HEK293 (cell line): Measurements from ENCODE around the gene RNF227.

Source experiments
- CTCF ChIA-PET: fragments of 350-600 bp; formaldehyde crosslinking; extraction: SDS; loops from one replicate; lab custom pipeline; 2021; ENCODE audit warnings: antibody characterized with exemption; lab: Yijun Ruan, JAX
- POLR2A ChIA-PET: fragments of 300-600 bp; formaldehyde crosslinking; extraction: SDS; loops from one replicate; lab custom pipeline; 2020; ENCODE audit warnings: antibody characterized with exemption, inconsistent platforms; lab: Yijun Ruan, JAX
- H3K27ac ChIP-seq: fragments of 200-500 bp; sonication (Bioruptor generic); 2 replicates; pipeline ENCODE4 v1.5.1; 2014; ENCODE audit warnings: low read depth, low read length, control low read depth, inconsistent platforms; ENCODE audit errors: extremely low read depth
- H3K36me3 ChIP-seq, 2 experiments: fragments of 200-500 bp in 1 of 2; sonication (Bioruptor generic) in 1 of 2; 1 replicate in 1 of 2; 2 replicates in 1 of 2; pipeline ENCODE4 v1.5.1; 2014 to 2017; ENCODE audit warnings: inconsistent platforms in 2 of 2, low read length in 2 of 2; ENCODE audit not compliant: control insufficient read depth in 2 of 2, insufficient read depth in 1 of 2
- H3K4me1 ChIP-seq: fragments of 200-500 bp; sonication (Bioruptor generic); 2 replicates; pipeline ENCODE4 v1.5.1; 2014; ENCODE audit warnings: mild to moderate bottlenecking, low read length, inconsistent platforms; ENCODE audit not compliant: control insufficient read depth, insufficient read depth
- H3K4me3 ChIP-seq: 2 replicates; pipeline ENCODE4 v1.5.1; 2011; ENCODE audit warnings: low read depth, mild to moderate bottlenecking, control low read depth, low read length, moderate library complexity
- H3K9me3 ChIP-seq: fragments of 200-500 bp; sonication (Bioruptor generic); 2 replicates; pipeline ENCODE4 v1.5.1; 2014; ENCODE audit warnings: low read depth, low read length, inconsistent platforms; ENCODE audit not compliant: control insufficient read depth, insufficient read depth
- GLIS2 ChIP-seq: fragments of 450-650 bp; formaldehyde crosslinking; IDR thresholded peaks from 2 replicates; pipeline ENCODE4 v1.5.1; 2016; ENCODE audit warnings: missing biosample characterization, missing genetic modification characterization
- HOXD13 ChIP-seq: sonication (generic); formaldehyde crosslinking; IDR thresholded peaks from 2 replicates; pipeline ENCODE4 v1.8.0; 2022; ENCODE audit warnings: missing genetic modification reagents, borderline replicate concordance
- IKZF3 ChIP-seq: fragments of 450-650 bp; IDR thresholded peaks from 2 replicates; pipeline ENCODE4 v1.5.0; 2018; ENCODE audit warnings: missing biosample characterization, mild to moderate bottlenecking, missing genetic modification characterization, moderate library complexity
- KLF1 ChIP-seq: fragments of 450-650 bp; formaldehyde crosslinking; IDR thresholded peaks from 2 replicates; pipeline ENCODE4 v1.5.1; 2016; ENCODE audit warnings: missing biosample characterization, missing genetic modification characterization
- OVOL3 ChIP-seq: fragments of 450-650 bp; formaldehyde crosslinking; IDR thresholded peaks from 2 replicates; pipeline ENCODE4 v1.5.1; 2016; ENCODE audit warnings: missing biosample characterization, missing genetic modification characterization
- PRDM1 ChIP-seq: fragments of 450-650 bp; formaldehyde crosslinking; IDR thresholded peaks from 2 replicates; pipeline ENCODE4; 2016; ENCODE audit warnings: missing biosample characterization, missing genetic modification characterization
- REPIN1 ChIP-seq: fragments of 450-650 bp; formaldehyde crosslinking; IDR thresholded peaks from 2 replicates; pipeline ENCODE4 v1.5.1; 2017; ENCODE audit warnings: missing biosample characterization, missing genetic modification characterization, low read depth
- SP3 ChIP-seq: fragments of 450-650 bp; formaldehyde crosslinking; IDR thresholded peaks from 2 replicates; pipeline ENCODE4 v1.5.1; 2016; ENCODE audit warnings: missing biosample characterization, missing genetic modification characterization
- ZBTB17 ChIP-seq: fragments of 450-650 bp; formaldehyde crosslinking; IDR thresholded peaks from 2 replicates; pipeline ENCODE4 v1.5.1; 2016; ENCODE audit warnings: missing biosample characterization, missing genetic modification characterization
- ZBTB48 ChIP-seq: fragments of 450-650 bp; formaldehyde crosslinking; IDR thresholded peaks from 2 replicates; pipeline ENCODE4 v1.5.1; 2016; ENCODE audit warnings: missing biosample characterization, missing genetic modification characterization
- ZEB2 ChIP-seq: fragments of 450-650 bp; formaldehyde crosslinking; IDR thresholded peaks from 2 replicates; pipeline ENCODE4 v1.5.1; 2016; ENCODE audit warnings: missing biosample characterization, missing genetic modification characterization
- ZFHX2 ChIP-seq: fragments of 450-650 bp; formaldehyde crosslinking; conservative IDR thresholded peaks from 2 replicates; pipeline ENCODE4 v1.5.1; 2016; ENCODE audit warnings: missing biosample characterization, missing genetic modification characterization
- ZNF133 ChIP-seq: fragments of 450-650 bp; formaldehyde crosslinking; IDR thresholded peaks from 2 replicates; pipeline ENCODE4 v1.5.1; 2016; ENCODE audit warnings: missing biosample characterization, missing genetic modification characterization
- ZNF16 ChIP-seq: fragments of 450-650 bp; formaldehyde crosslinking; IDR thresholded peaks from 2 replicates; pipeline ENCODE4 v1.5.1; 2016; ENCODE audit warnings: low read depth, missing biosample characterization, missing genetic modification characterization
- ZNF2 ChIP-seq: fragments of 450-650 bp; formaldehyde crosslinking; IDR thresholded peaks from 2 replicates; pipeline ENCODE4 v1.5.1; 2016; ENCODE audit warnings: missing biosample characterization, missing genetic modification characterization
- ZNF239 ChIP-seq: fragments of 450-650 bp; formaldehyde crosslinking; IDR thresholded peaks from 2 replicates; pipeline ENCODE4 v1.5.1; 2016; ENCODE audit warnings: missing biosample characterization, missing genetic modification characterization
- ZNF37A ChIP-seq: fragments of 450-650 bp; IDR thresholded peaks from 2 replicates; pipeline ENCODE4 v1.5.1; 2018; ENCODE audit warnings: missing biosample characterization, missing genetic modification characterization
- ZNF404 ChIP-seq: fragments of 450-650 bp; formaldehyde crosslinking; IDR thresholded peaks from 2 replicates; pipeline ENCODE4 v1.5.1; 2017; ENCODE audit warnings: missing biosample characterization, missing genetic modification characterization
- ZNF549 ChIP-seq: fragments of 450-650 bp; IDR thresholded peaks from 2 replicates; pipeline ENCODE4 v1.5.1; 2018; ENCODE audit warnings: missing biosample characterization, missing genetic modification characterization, mild to moderate bottlenecking, inconsistent platforms, moderate library complexity
- ZNF596 ChIP-seq: fragments of 450-650 bp; IDR thresholded peaks from 2 replicates; pipeline ENCODE4 v1.5.0; 2018; ENCODE audit warnings: missing biosample characterization, mild to moderate bottlenecking, missing genetic modification characterization, moderate library complexity
- ZNF664 ChIP-seq: fragments of 450-650 bp; formaldehyde crosslinking; IDR thresholded peaks from 2 replicates; pipeline ENCODE4 v1.5.1; 2016; ENCODE audit warnings: missing biosample characterization, missing genetic modification characterization
- ZNF785 ChIP-seq: fragments of 450-650 bp; formaldehyde crosslinking; IDR thresholded peaks from 2 replicates; pipeline ENCODE4 v1.5.1; 2016; ENCODE audit warnings: missing biosample characterization, missing genetic modification characterization
- ZNF837 ChIP-seq: fragments of 450-650 bp; formaldehyde crosslinking; IDR thresholded peaks from 2 replicates; pipeline ENCODE4 v1.5.1; 2016; ENCODE audit warnings: missing biosample characterization, missing genetic modification characterization
- TF ChIP-seq, protein P1 (sequence below): fragments of 450-650 bp; formaldehyde crosslinking; IDR thresholded peaks from 2 replicates; pipeline ENCODE4 v1.5.1; 2016; ENCODE audit warnings: missing biosample characterization, missing genetic modification characterization
- TF ChIP-seq, protein P2 (sequence below): fragments of 450-650 bp; formaldehyde crosslinking; IDR thresholded peaks from 2 replicates; pipeline ENCODE4 v1.5.0; 2017; ENCODE audit warnings: missing biosample characterization, missing genetic modification characterization, borderline replicate concordance
- TF ChIP-seq, protein P3 (sequence below): fragments of 450-650 bp; formaldehyde crosslinking; IDR thresholded peaks from 2 replicates; pipeline ENCODE4 v1.5.1; 2017; ENCODE audit warnings: missing biosample characterization, missing genetic modification characterization
- TF ChIP-seq, protein P4 (sequence below): fragments of 450-650 bp; formaldehyde crosslinking; IDR thresholded peaks from 2 replicates; pipeline ENCODE4 v1.5.1; 2017; ENCODE audit warnings: missing biosample characterization, missing genetic modification characterization
- TF ChIP-seq, protein P5 (sequence below): fragments of 450-650 bp; formaldehyde crosslinking; IDR thresholded peaks from 2 replicates; pipeline ENCODE4 v1.5.1; 2016; ENCODE audit warnings: missing biosample characterization, missing genetic modification characterization, borderline replicate concordance

Gene RNF227

DNA sequence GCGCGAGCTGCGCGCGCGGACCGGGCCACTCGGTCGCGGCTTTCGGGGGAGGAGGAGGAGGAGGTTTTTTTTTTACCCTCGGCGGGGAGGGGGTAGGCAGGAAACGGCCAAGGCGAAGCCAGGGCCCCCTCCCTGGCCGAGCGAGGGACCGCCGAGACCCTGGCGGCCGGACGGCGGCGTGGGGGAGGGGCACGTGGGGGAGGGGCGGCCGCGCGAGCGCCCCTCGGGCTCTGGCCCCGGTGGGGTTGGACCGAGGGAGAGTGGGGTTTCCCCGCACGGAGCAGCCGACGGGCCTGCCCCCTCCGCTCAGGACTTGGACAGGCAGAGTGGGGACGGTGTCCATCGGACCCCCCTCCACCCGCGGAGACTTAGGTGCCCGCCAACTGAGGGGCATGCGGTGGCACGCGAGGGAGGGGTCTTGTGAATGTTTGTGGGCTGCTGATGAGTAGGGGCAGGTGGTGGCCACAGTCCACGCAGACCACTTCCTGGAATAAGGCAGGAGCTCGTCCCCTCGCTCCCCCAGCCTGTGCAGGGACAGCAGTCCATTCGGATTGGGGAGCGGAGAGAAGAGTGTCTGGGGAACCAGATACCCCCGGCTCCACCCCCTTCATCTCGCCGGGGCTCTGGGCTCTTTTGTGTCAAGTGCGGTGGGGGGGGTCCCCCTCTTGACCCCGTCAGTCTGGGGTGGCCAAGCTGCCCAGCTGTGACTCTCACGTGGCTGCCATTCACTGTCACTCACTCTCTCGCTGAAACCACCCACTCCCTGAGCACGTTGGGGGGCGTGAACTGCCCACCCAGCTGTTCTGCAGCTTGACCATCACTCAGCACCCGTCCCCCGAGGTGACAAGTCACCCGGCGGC is 30.5 kb downstream of the RNF227 start (continued):
- TF ChIP-seq KLF1 (tag by site-specific recombination) (peak; percentile 55), REPIN1 (tag by site-specific recombination) (peak; percentile 80; the same call in 1 of the 2 replicates), SP3 (tag by site-specific recombination) (peak; percentile 69)
- TF ChIP-seq, protein P1, sequence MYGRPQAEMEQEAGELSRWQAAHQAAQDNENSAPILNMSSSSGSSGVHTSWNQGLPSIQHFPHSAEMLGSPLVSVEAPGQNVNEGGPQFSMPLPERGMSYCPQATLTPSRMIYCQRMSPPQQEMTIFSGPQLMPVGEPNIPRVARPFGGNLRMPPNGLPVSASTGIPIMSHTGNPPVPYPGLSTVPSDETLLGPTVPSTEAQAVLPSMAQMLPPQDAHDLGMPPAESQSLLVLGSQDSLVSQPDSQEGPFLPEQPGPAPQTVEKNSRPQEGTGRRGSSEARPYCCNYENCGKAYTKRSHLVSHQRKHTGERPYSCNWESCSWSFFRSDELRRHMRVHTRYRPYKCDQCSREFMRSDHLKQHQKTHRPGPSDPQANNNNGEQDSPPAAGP = 0 out of 2 replicates have a peak, but pooled peaks have one; percentile 61

DNA sequence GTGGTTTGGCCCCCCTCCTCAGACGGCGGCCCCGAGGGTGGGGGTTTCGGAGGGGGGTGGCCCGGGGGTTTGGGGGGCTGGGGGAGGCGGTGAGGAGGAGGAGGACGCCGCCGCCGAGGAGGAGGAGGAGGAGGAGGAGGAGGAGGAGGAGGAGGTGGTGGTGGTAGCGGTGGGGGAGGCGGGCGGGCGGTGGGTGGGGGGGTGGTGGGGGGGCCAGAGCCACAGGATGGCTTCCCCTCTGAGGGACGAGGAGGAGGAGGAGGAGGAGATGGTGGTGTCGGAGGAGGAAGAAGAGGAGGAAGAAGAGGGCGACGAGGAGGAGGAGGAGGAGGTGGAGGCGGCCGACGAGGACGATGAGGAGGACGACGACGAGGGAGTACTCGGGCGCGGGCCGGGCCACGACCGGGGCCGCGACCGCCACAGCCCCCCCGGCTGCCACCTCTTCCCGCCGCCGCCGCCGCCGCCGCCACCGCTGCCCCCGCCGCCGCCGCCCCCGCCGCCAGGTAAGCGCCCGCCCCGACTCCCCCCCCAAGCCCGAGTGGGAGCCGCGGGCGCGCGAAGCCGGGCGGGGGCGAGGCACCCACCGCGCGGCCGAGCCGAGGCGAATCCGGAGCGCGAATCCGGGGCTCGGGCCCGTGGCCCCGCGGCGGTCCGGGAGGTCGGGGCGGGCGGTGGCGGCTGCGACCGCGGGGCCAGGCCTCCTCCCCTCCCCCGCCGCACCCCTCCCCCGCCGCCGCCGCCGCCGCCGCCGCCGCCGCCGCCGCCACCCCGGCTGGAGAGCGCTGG is 31.3 kb downstream of the RNF227 start:
- CTCF ChIA-PET = interaction anchor here (1.2 kb wide), 1 partner anchor 174 kb away, joined by 3 read pairs; no protein-coding TSS in a partner anchor
- POLR2A ChIA-PET = interaction anchor here (1.8 kb wide), 1 partner anchor 14 kb away, joined by 6 read pairs; no protein-coding TSS in a partner anchor
- Histone ChIP-seq H3K9me3 (no peaks in the 10 kb centered on the region), H3K4me3 (peak overlapping the region; percentile 55), H3K36me3 (peaks cover 14 to 36% of the 10 kb centered on the region in 2 experiments), H3K4me1 (peaks cover 30% of the 10 kb centered on the region), H3K27ac (peak overlapping the region; percentile 94)
- TF ChIP-seq ZBTB48 (tag by site-specific recombination) (no peak), ZNF837 (tag by site-specific recombination) (no peak), ZEB2 (tag by site-specific recombination) (no peak), OVOL3 (tag by site-specific recombination) (no peak), ZNF664 (tag by site-specific recombination) (no peak), ZNF37A (no peak), IKZF3 (tag by site-specific recombination) (no peak), REPIN1 (tag by site-specific recombination) (no peak), ZNF404 (tag by site-specific recombination) (no peak), ZNF133 (no peak), ZFHX2 (tag by site-specific recombination) (peak; percentile 88), ZNF596 (tag by site-specific recombination) (no peak), ZNF16 (tag by site-specific recombination) (no peak), GLIS2 (tag by site-specific recombination) (peak; percentile 11; the same call in 1 of the 2 replicates), ZNF785 (no peak), ZNF2 (tag by site-specific recombination) (no peak), ZBTB17 (tag by site-specific recombination) (no peak), HOXD13 (CRISPR knock-in tag) (no peak), KLF1 (tag by site-specific recombination) (no peak), PRDM1 (tag by site-specific recombination) (no peak), ZNF239 (tag by site-specific recombination) (no peak), ZNF549 (tag by site-specific recombination) (no peak)
- TF ChIP-seq, protein P2, sequence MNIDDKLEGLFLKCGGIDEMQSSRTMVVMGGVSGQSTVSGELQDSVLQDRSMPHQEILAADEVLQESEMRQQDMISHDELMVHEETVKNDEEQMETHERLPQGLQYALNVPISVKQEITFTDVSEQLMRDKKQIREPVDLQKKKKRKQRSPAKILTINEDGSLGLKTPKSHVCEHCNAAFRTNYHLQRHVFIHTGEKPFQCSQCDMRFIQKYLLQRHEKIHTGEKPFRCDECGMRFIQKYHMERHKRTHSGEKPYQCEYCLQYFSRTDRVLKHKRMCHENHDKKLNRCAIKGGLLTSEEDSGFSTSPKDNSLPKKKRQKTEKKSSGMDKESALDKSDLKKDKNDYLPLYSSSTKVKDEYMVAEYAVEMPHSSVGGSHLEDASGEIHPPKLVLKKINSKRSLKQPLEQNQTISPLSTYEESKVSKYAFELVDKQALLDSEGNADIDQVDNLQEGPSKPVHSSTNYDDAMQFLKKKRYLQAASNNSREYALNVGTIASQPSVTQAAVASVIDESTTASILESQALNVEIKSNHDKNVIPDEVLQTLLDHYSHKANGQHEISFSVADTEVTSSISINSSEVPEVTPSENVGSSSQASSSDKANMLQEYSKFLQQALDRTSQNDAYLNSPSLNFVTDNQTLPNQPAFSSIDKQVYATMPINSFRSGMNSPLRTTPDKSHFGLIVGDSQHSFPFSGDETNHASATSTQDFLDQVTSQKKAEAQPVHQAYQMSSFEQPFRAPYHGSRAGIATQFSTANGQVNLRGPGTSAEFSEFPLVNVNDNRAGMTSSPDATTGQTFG = no peak
- TF ChIP-seq, protein P3, sequence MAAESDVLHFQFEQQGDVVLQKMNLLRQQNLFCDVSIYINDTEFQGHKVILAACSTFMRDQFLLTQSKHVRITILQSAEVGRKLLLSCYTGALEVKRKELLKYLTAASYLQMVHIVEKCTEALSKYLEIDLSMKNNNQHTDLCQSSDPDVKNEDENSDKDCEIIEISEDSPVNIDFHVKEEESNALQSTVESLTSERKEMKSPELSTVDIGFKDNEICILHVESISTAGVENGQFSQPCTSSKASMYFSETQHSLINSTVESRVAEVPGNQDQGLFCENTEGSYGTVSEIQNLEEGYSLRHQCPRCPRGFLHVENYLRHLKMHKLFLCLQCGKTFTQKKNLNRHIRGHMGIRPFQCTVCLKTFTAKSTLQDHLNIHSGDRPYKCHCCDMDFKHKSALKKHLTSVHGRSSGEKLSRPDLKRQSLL = no peak
- TF ChIP-seq, protein P4, sequence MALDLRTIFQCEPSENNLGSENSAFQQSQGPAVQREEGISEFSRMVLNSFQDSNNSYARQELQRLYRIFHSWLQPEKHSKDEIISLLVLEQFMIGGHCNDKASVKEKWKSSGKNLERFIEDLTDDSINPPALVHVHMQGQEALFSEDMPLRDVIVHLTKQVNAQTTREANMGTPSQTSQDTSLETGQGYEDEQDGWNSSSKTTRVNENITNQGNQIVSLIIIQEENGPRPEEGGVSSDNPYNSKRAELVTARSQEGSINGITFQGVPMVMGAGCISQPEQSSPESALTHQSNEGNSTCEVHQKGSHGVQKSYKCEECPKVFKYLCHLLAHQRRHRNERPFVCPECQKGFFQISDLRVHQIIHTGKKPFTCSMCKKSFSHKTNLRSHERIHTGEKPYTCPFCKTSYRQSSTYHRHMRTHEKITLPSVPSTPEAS (tag by site-specific recombination) = no peak
- TF ChIP-seq, protein P5, sequence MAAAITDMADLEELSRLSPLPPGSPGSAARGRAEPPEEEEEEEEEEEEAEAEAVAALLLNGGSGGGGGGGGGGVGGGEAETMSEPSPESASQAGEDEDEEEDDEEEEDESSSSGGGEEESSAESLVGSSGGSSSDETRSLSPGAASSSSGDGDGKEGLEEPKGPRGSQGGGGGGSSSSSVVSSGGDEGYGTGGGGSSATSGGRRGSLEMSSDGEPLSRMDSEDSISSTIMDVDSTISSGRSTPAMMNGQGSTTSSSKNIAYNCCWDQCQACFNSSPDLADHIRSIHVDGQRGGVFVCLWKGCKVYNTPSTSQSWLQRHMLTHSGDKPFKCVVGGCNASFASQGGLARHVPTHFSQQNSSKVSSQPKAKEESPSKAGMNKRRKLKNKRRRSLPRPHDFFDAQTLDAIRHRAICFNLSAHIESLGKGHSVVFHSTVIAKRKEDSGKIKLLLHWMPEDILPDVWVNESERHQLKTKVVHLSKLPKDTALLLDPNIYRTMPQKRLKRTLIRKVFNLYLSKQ (tag by site-specific recombination) = no peak
